Endothelial cell of umbilical vein (primary cell): ENCODE measurements around the gene SNX5. TPM values are rescaled to one million over a fixed set of nuclear protein-coding genes. Genes with fewer than 3 reads are reported as not detected.

ENCODE experiments used
- BruUV-seq: library from RNA; stranded (reverse); fragments of 400-500 nt; replicated peaks from 2 replicates; lab custom pipeline; 2021; lab: Mats Ljungman, UMichigan
- CTCF ChIA-PET: fragments of 300-600, 350-600 bp; sonication (Branson Sonifier 250); formaldehyde crosslinking; loops from one replicate; lab custom pipeline; 2021; ENCODE audit warnings: antibody characterized with exemption, inconsistent platforms; lab: Charles Lee
- POLR2A ChIA-PET: fragments of 300-600, 350-600 bp; sonication (Branson Sonifier 250); formaldehyde crosslinking; loops from one replicate; lab custom pipeline; 2021; ENCODE audit warnings: antibody characterized with exemption, inconsistent platforms; lab: Charles Lee
- DNase-seq: peaks from one replicate; pipeline ENCODE4 v3.0.0-alpha.2; 2011; ENCODE audit warnings: low read depth, low spot score
- FAIRE-seq: peaks from 2 replicates; lab custom pipeline; 2011; peaks lifted over from hg19 to GRCh38; lab: Jason Lieb, UNC
- H2AFZ ChIP-seq: 2 replicates; pipeline ENCODE4 v1.6.0; 2012; ENCODE audit warnings: low read depth, low read length, control low read depth, inconsistent platforms
- H3K27ac ChIP-seq: 2 replicates; pipeline ENCODE4 v1.5.1; 2011; ENCODE audit warnings: low read depth, mild to moderate bottlenecking, control low read depth, low read length, moderate library complexity; ENCODE audit not compliant: insufficient read depth
- H3K27me3 ChIP-seq, 2 experiments: 2 replicates each; pipeline versions ENCODE4 v1.6.0 to v1.6.1; 2011; ENCODE audit warnings: low read length in 2 of 2, mixed read lengths in 1 of 2; ENCODE audit not compliant: control insufficient read depth in 2 of 2, insufficient read depth in 2 of 2
- H3K36me3 ChIP-seq, 2 experiments: 2 replicates in 1 of 2; 3 replicates in 1 of 2; pipeline ENCODE4 v1.5.1; 2011; ENCODE audit warnings: low read length in 2 of 2, mild to moderate bottlenecking in 1 of 2, moderate library complexity in 1 of 2; ENCODE audit not compliant: control insufficient read depth in 2 of 2, insufficient read depth in 2 of 2; ENCODE audit errors: extremely low read depth in 1 of 2
- H3K4me1 ChIP-seq: 3 replicates; pipeline ENCODE4 v1.5.1; 2011; ENCODE audit warnings: mild to moderate bottlenecking, low read length; ENCODE audit not compliant: control insufficient read depth, insufficient read depth; ENCODE audit errors: extremely low read depth
- H3K4me2 ChIP-seq: 2 replicates; pipeline ENCODE4 v1.6.1; 2011; ENCODE audit warnings: low read length, control low read depth, mixed read lengths; ENCODE audit not compliant: insufficient read depth
- H3K4me3 ChIP-seq, 3 experiments: fragments of 200-600 bp in 1 of 3; sonication (generic), shearing (Covaris generic) in 1 of 3; replicated peaks in 1 of 3; 2 replicates each; pipeline ENCODE4 v1.5.1; 2011 to 2016; ENCODE audit warnings: control low read depth in 3 of 3, low read length in 3 of 3, mild to moderate bottlenecking in 2 of 3, inconsistent platforms in 1 of 3, low read depth in 1 of 3, moderate library complexity in 1 of 3; ENCODE audit not compliant: insufficient read depth in 1 of 3
- H3K79me2 ChIP-seq: 2 replicates; pipeline ENCODE4 v1.6.0; 2012; ENCODE audit warnings: low read length, inconsistent platforms; ENCODE audit not compliant: control insufficient read depth, insufficient read depth
- H3K9ac ChIP-seq: replicated peaks from 2 replicates; pipeline ENCODE3; 2011; ENCODE audit warnings: low read length, control low read depth; ENCODE audit not compliant: insufficient read depth; ENCODE audit errors: extremely low read depth
- H3K9me1 ChIP-seq: replicated peaks from 3 replicates; pipeline ENCODE4 v1.6.0; 2011; ENCODE audit warnings: mild to moderate bottlenecking, low read length; ENCODE audit not compliant: control insufficient read depth, insufficient read depth; ENCODE audit errors: extremely low read depth
- H3K9me3 ChIP-seq: replicated peaks from 2 replicates; pipeline ENCODE4 v1.5.1; 2012; ENCODE audit warnings: low read length, inconsistent platforms; ENCODE audit not compliant: control insufficient read depth, insufficient read depth
- H4K20me1 ChIP-seq: replicated peaks from 2 replicates; pipeline ENCODE3; 2011; ENCODE audit warnings: mild to moderate bottlenecking, low read length; ENCODE audit not compliant: control insufficient read depth, insufficient read depth; ENCODE audit errors: extremely low read depth
- CTCF ChIP-seq, 2 donors: IDR thresholded peaks; 1 replicate in 1 of 2; 2 replicates in 1 of 2; pipeline ENCODE4 v1.5.1; 2011; ENCODE audit warnings: low read length in 2 of 2, mild to moderate bottlenecking in 2 of 2, moderate library complexity in 2 of 2, control low read depth in 1 of 2, inconsistent platforms in 1 of 2, low read depth in 1 of 2; ENCODE audit not compliant: insufficient read depth in 1 of 2; ENCODE audit errors: extremely low read depth in 1 of 2
- EZH2 ChIP-seq: IDR thresholded peaks from 2 replicates; pipeline ENCODE4 v1.6.1; 2012; ENCODE audit warnings: borderline replicate concordance, low read depth, mild to moderate bottlenecking, moderate library complexity, low read length, inconsistent platforms; ENCODE audit not compliant: severe bottlenecking
- FOS ChIP-seq: IDR thresholded peaks from 2 replicates; pipeline ENCODE4 v1.6.1; 2011; ENCODE audit warnings: mild to moderate bottlenecking, low read length, moderate library complexity, borderline replicate concordance; ENCODE audit not compliant: insufficient read depth
- GATA2 ChIP-seq: IDR thresholded peaks from 2 replicates; pipeline ENCODE4 v1.7.0; 2011; ENCODE audit warnings: low read depth, mild to moderate bottlenecking, moderate library complexity, mixed read lengths, low read length; ENCODE audit not compliant: insufficient read length, insufficient read depth
- JUN ChIP-seq: IDR thresholded peaks from 2 replicates; pipeline ENCODE4 v1.6.1; 2011; ENCODE audit warnings: borderline replicate concordance, low read depth; ENCODE audit not compliant: insufficient read length, insufficient read depth
- MAX ChIP-seq: IDR thresholded peaks from 2 replicates; pipeline ENCODE4 v1.6.1; 2011; ENCODE audit not compliant: insufficient read depth, insufficient read length
- MYC ChIP-seq: IDR thresholded peaks from one replicate; pipeline ENCODE4 v1.6.1; 2011; ENCODE audit warnings: mild to moderate bottlenecking, low read depth, low read length
- POLR2A ChIP-seq: IDR thresholded peaks from 2 replicates; pipeline ENCODE4 v1.6.1; 2012; ENCODE audit warnings: low read depth, mild to moderate bottlenecking, control low read depth, low read length
- POLR2AphosphoS5 ChIP-seq: IDR thresholded peaks from 2 replicates; pipeline ENCODE4 v1.6.1; 2012; ENCODE audit warnings: low read depth, mild to moderate bottlenecking, control low read depth, low read length, moderate library complexity; ENCODE audit not compliant: insufficient read depth
- dilution Hi-C: fragments of 300-500 bp; cut with MboI; formaldehyde crosslinking; loops from one replicate; pipeline ENCODE4 v1.15.0; 2019; ENCODE audit warnings: low sequenced_read_pairs; ENCODE audit not compliant: extremely low pct_ligation_motif_present
- intact Hi-C: fragments of 100-400 bp; cut with micrococcal nuclease; formaldehyde crosslinking; loops from one replicate; pipeline ENCODE4 v1.10.0; 2022
- polyA plus RNA-seq, 4 experiments: library from polyadenylated mRNA; depleted of rRNA in 3 of 4; stranded (reverse) in 3 of 4; unstranded in 1 of 4; fragments of >200 nt; gene quantifications; 2 replicates each; pipeline versions ENCODE4 v1.2.1 to v1.2.3, GENCODE V29; 2011 to 2012; ENCODE audit warnings: missing spikeins in 1 of 4
- total RNA-seq: library from RNA; stranded (reverse); gene quantifications from 2 replicates; pipeline ENCODE4 v1.2.3, GENCODE V29; 2021

SNX5 gene
- total and polyA plus RNA-seq, 2 donors (not counting 3 experiments of a cell fraction or from before 2014, with no cell fraction given), result 76.2 to 121 TPM

GRCh38 chr20:17948442-17948841, 20.2 kb downstream of the SNX5 start:
- Histone ChIP-seq H3K4me3 (no peak overlapping the region), H3K9me1 (no peaks in the 10 kb centered on the region), H3K27ac (no peak overlapping the region), H3K9me3 (no peaks in the 10 kb centered on the region), H4K20me1 (no peaks in the 10 kb centered on the region), H3K9ac (no peak overlapping the region), H2AFZ (no peak overlapping the region), H3K27me3 (no peaks in the 10 kb centered on the region), H3K4me1 (no peaks in the 10 kb centered on the region), H3K79me2 (peaks cover 52% of the 10 kb centered on the region), H3K4me2 (no peak overlapping the region), H3K36me3 (peaks cover 47 to 70% of the 10 kb centered on the region in 2 experiments)
- no TSS peak for BruUV-seq
- DNase-seq (no peak), FAIRE-seq (no peak)
- CTCF ChIA-PET, result interaction anchor here (1.4 to 2.1 kb wide), 2 partner anchors 10 kb away, joined by 7 to 8 read pairs; no protein-coding TSS in a partner anchor
- TF ChIP-seq EZH2, result no peak
- no peak for TF ChIP-seq FOS
- no peak for TF ChIP-seq POLR2A
- TF ChIP-seq POLR2AphosphoS5, result no peak
- no peak for TF ChIP-seq CTCF (IDR thresholded peaks at IDR 0.05; ENCODE audit: extremely low read depth in 1 of 2, insufficient read depth in 1 of 2, low read depth in 1 of 2, low read length in 2 of 2)
- TF ChIP-seq JUN, result no peak
- TF ChIP-seq MYC, result no peak
- TF ChIP-seq GATA2, result no peak
- no peak for TF ChIP-seq MAX
- intact Hi-C loops (no loop called here), dilution Hi-C loops (no loop called here)
- POLR2A ChIA-PET, result no interaction called here
